Left ventricle myocardium superior (tissue), 1 donor: ENCODE data around the gene TDRD10. TPM values are rescaled to one million over a fixed set of nuclear protein-coding genes. Genes with fewer than 3 reads are reported as not detected.
"Not testable (repeated sequence)": the region's sequence is repeated elsewhere in the genome, so short reads cannot be mapped to it uniquely, and the experiment has no call there.

Experiments used
- ATAC-seq: fragments of 200-7000 bp; cut with Tn5 transposase; one replicate; pipeline ENCODE4 v1.9.1; 2020; ENCODE audit warnings: mild to moderate bottlenecking, moderate library complexity
- DNase-seq: peaks from one replicate; pipeline ENCODE4 v3.0.0-alpha.2; 2020
- intact Hi-C: fragments of 100-400 bp; cut with micrococcal nuclease; formaldehyde crosslinking; loops from one replicate; pipeline ENCODE4 v1.11.0; 2022
- total RNA-seq: library from RNA; stranded (reverse); fragmentation: NEBNext Ultra II Directional; extraction: Animal tissue kit (Norgen Biotek cat#: 25700); gene quantifications from one replicate; pipeline ENCODE4 v1.2.1, GENCODE V29; 2021
- donor health status: DM: no; HTN: yes; CAD: no; lungs with severe emphysema.

Gene TDRD10
- total RNA-seq, 1 donor from 2014 or later = 1.9 TPM

GRCh38 chr1:154501423-154502065 is 475 bp upstream of the TDRD10 start:
- ATAC-seq (peak; percentile 82), DNase-seq (peak; percentile 82)
- intact Hi-C loops = no loop called here

DNA sequence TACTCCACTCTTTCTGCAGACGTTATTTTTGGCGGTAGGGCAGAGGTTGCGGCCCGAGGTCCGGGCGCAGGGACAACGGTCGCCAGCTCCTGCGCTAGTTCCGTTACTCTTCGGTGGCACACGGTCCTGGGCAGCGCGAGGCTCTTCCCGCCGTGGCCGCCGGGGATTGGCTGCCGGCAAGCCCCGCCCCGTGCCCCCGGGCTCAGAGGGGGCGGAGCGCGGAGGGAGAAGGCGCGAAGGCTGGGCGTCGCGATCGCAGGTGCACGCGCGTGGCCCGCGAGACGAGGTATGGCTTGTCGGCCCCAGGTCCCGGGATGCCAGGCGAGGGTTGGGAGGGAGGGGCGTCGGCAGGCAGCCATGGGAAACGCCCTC is 711 bp downstream of the TDRD10 start:
- ATAC-seq (peak; percentile 27), DNase-seq (peak; percentile 41)
- intact Hi-C loops = no loop called here

DNA sequence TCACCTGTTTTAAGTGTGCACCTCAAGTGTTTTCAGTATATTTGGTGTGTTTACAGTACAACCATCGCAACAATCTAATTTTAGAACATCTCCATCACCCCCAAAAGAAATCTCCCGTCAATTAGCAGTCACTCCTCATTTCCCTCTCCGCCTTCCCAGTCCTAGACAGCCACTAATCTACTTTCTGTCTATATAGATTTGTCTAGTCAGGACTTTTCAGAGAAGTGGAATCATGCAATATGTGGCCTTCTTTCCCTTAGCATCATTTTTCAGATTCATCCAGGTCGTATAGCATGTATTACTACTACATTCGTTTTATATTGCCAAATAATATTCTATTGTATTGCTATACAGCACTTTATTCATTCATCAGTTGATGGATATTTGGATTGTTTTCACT is 1.9 kb downstream of the TDRD10 start:
- intact Hi-C loops = no loop called here
- ATAC-seq (no peak), DNase-seq (no peak)

GRCh38 chr1:154512760-154513159 is 10.7 kb downstream of the TDRD10 start:
- intact Hi-C loops = no loop called here
- no peak for ATAC-seq
- DNase-seq = no peak

GRCh38 chr1:154514066-154514553 is 12.1 kb downstream of the TDRD10 start:
- intact Hi-C loops = no loop called here
- ATAC-seq (no peak), DNase-seq (no peak)

- intact Hi-C loops = no loop called here
Observed at GRCh38 chr1:154517661-154518060, 15.6 kb downstream of the TDRD10 start.

DNA sequence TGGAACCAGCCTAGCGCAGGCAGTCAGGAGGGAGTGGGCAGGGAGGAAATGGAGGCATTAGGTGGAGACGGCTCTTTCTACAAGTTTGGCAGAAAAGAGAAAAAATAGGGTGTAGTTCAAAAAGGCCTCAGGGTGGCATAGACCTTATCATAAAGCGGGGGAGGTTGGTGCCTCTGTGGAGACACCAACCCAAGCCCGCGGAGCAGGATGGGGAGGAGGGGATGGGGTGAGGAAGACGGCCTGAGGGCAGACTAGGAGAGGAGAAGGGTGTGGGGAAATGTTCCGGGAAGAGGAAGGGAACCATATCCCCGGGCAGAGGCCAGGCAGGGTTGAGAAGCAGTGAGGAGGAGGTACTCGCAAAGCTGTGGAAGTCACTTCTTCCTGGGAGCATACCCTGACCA is 17.6 kb downstream of the TDRD10 start:
- ATAC-seq (peak; percentile 65), DNase-seq (peak; percentile 35)
- intact Hi-C loops = no loop called here

More at GRCh38 chr1:154517661-154518060, 15.6 kb downstream of the TDRD10 start:
- ATAC-seq = no peak
- no peak for DNase-seq

DNA sequence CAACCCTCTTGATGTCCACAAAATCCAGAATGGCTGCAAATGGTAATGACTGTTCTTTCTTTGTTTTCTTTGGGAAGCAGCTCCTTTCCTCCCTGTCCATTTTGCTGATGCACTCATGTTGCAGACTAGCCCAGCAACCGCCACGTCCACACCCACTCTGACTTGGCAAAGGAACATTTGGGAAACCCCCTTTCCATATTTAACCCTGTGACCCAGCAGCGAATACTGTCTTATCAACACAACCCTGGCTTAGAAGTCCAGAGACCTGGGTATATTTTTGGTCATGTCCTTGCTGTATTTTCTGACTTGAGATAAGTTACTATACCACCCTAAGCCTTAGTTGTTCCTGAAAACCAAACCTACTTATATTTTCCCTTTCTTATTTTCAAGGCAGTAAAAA is 18.3 kb downstream of the TDRD10 start:
- intact Hi-C loops = no loop called here
- ATAC-seq (peak; percentile 95), DNase-seq (peak; percentile 41)

- DNase-seq = no peak
- intact Hi-C loops = no loop called here
- ATAC-seq = no peak
Observed at GRCh38 chr1:154521695-154522094, 19.7 kb downstream of the TDRD10 start.

- intact Hi-C loops = no loop called here
- no peak for DNase-seq
- ATAC-seq = no peak
Observed at GRCh38 chr1:154524881-154525280, 22.9 kb downstream of the TDRD10 start.

DNA sequence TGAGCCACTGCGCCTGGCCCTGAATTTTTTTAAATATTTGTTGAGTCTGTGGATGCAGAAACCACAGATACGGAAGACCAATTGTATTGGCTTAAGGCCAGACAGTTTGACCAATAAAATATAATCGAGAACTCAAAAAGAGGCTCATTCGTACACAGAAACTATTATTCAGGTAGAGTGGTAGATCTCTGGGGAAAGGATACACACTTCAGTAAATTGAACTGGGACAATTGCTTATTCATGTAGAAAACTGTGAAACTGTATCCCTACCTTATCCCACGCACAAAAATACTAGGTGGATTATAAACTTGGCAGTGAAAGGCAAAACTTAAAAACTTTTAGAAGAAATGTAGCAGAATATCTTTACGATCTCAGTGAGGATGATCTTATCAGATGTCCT is 25.2 kb downstream of the TDRD10 start:
- ATAC-seq (no peak), DNase-seq (no peak)
- intact Hi-C loops = no loop called here

DNA sequence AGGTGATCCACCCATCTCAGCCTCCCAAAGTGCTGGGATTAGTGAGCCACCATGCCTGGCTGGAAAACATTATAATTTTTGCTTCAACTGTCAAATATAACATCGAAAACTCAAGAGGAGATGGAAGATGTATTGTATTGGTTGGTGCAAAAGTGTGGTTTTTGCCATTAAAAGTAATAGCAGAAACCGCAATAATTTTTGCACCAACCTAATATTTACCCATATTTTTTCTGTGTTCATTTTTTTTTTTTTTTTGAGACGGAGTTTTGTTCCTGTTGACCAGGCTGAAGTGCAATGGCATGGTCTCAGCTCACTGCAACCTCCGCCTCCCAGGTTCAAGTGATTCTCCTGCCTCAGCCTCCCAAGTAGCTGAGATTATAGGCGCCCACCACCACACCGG is 27.3 kb downstream of the TDRD10 start:
- intact Hi-C loops = no loop called here
- no peak for DNase-seq
- ATAC-seq = no peak

GRCh38 chr1:154531950-154532349 is 29.9 kb downstream of the TDRD10 start:
- ATAC-seq, DNase-seq, intact Hi-C loops: not testable (repeated sequence)

- DNase-seq (no peak), ATAC-seq (peak; percentile 29)
- intact Hi-C loops = no loop called here
Observed at GRCh38 chr1:154533952-154534844, 32.2 kb downstream of the TDRD10 start.

- DNase-seq = no peak
- intact Hi-C loops = no loop called here
- ATAC-seq = no peak
Observed at GRCh38 chr1:154536570-154536969, 34.6 kb downstream of the TDRD10 start.

GRCh38 chr1:154539486-154540483 is 37.8 kb downstream of the TDRD10 start:
- intact Hi-C loops = no loop called here
- ATAC-seq (no peak), DNase-seq (no peak)

- no peak for DNase-seq
- no peak for ATAC-seq
- intact Hi-C loops = no loop called here
Observed at GRCh38 chr1:154541231-154541630, 39.2 kb downstream of the TDRD10 start.

- ATAC-seq = peak; percentile 75
- peak; percentile 65 for DNase-seq
- intact Hi-C loops = loop anchor here (5.0 kb wide), 1 partner anchor 64 kb away; no protein-coding TSS in a partner anchor
Observed at GRCh38 chr1:154546264-154547063, 44.4 kb downstream of the TDRD10 start.
